GM12874 (cell line): Measurements from ENCODE around the gene ELN.

Experiments used
- CTCF ChIP-seq: IDR thresholded peaks from 2 replicates; pipeline ENCODE4 v1.5.1; 2011; ENCODE audit warnings: low read depth, mild to moderate bottlenecking, control low read depth, low read length, moderate library complexity; ENCODE audit not compliant: insufficient read depth

Gene ELN

GRCh38 chr7:74010407-74010806 lies 17.6 kb upstream of the ELN start:
- TF ChIP-seq CTCF, result no peak

GRCh38 chr7:74012842-74013249 lies 15.1 kb upstream of the ELN start:
- TF ChIP-seq CTCF, result no peak

- no peak for TF ChIP-seq CTCF
Measured at GRCh38 chr7:74013539-74014272, 14.3 kb upstream of the ELN start.

- TF ChIP-seq CTCF, result no peak
Measured at GRCh38 chr7:74014931-74015330, 13.0 kb upstream of the ELN start.

GRCh38 chr7:74015670-74016069 lies 12.3 kb upstream of the ELN start:
- no peak for TF ChIP-seq CTCF

GRCh38 chr7:74017125-74017524 lies 10.8 kb upstream of the ELN start:
- no peak for TF ChIP-seq CTCF

- no peak for TF ChIP-seq CTCF
Measured at GRCh38 chr7:74018246-74018895, 9.6 kb upstream of the ELN start.
